ENCODE results near the gene ONECUT1. TPM values are rescaled to one million over a fixed set of nuclear protein-coding genes. Genes with fewer than 3 reads are reported as not detected.
"Not testable (repeated sequence)": the region's sequence is repeated elsewhere in the genome, so short reads cannot be mapped to it uniquely, and the experiment has no call there.

The ONECUT1 gene
- total RNA-seq (ENCODE audit: low replicate concordance): not detected in 2 replicates

GRCh38 chr15:52790169-52790708 is at the start of gene ONECUT1:
ONECUT1 (minus strand) TSS chr15:52790336; CDS start chr15:52789884, 452 bp downstream.
- TF ChIP-seq CTCF (IDR thresholded peaks at IDR 0.05; ENCODE audit: insufficient read depth, low read length): no peak
- H3K4me3 ChIP-seq (ENCODE audit: low read depth, low read length): peak within 1 kb of the TSS; percentile 60
- peak; percentile 11 for DNase-seq (ENCODE audit: low read depth)

DNA sequence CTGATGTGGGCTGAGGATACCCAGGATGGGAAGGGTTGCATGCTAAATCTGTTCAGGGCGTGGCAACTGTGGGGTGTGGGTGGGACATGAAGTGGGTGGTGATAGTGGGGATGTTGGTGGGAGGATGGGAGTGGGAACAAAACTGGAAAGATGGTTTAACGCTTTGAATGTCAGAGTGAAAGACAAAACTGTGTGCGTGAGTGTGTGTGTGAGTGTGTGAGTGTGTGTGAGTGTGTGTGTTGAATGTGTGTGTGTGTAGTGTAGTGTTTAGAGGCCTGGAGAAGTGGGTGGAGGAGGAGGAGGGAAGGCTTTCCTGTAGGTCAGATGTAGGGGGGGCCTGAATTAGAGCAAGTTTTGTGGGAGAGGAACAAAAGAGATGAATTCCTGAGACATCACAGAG is 44.2 kb upstream of the ONECUT1 start:
- TF ChIP-seq CTCF (IDR thresholded peaks at IDR 0.05; ENCODE audit: insufficient read depth, low read length): no peak
- no peak overlapping the region for H3K4me3 ChIP-seq (ENCODE audit: low read depth, low read length)
- no peak for DNase-seq (ENCODE audit: low read depth)

- not testable (repeated sequence) for DNase-seq (ENCODE audit: low read depth); H3K4me3 ChIP-seq (ENCODE audit: low read depth, low read length)
These were observed 34.2 kb upstream of the ONECUT1 start for GRCh38 chr15:52824169-52824942.

- no peak for DNase-seq (ENCODE audit: low read depth)
- TF ChIP-seq CTCF (IDR thresholded peaks at IDR 0.05; ENCODE audit: insufficient read depth, low read length): no peak
- no peak overlapping the region for H3K4me3 ChIP-seq (ENCODE audit: low read depth, low read length)
These were observed 32.3 kb upstream of the ONECUT1 start for GRCh38 chr15:52822475-52822874.

DNA sequence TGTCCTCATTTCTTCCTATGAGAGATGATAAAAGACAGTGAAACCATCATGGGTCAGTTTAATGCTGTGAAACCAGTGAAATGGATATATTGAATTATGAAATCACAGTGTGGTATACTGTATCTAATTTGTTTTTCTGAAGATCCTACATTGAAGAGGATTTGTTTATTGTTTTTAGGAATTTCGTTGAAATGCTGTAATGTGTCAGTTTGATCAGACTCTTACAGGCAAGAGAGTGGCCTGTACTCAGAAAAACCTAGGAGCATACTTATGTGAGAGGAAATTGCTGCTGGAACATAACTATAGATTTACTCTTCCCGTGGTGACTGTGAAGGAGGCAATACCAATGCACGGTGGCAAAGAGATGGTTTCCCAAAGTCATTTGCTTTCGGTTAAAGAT is 29.1 kb upstream of the ONECUT1 start:
- H3K4me3 ChIP-seq (ENCODE audit: low read depth, low read length): no peak overlapping the region
- TF ChIP-seq CTCF (IDR thresholded peaks at IDR 0.05; ENCODE audit: insufficient read depth, low read length): no peak
- DNase-seq (ENCODE audit: low read depth): no peak

DNA sequence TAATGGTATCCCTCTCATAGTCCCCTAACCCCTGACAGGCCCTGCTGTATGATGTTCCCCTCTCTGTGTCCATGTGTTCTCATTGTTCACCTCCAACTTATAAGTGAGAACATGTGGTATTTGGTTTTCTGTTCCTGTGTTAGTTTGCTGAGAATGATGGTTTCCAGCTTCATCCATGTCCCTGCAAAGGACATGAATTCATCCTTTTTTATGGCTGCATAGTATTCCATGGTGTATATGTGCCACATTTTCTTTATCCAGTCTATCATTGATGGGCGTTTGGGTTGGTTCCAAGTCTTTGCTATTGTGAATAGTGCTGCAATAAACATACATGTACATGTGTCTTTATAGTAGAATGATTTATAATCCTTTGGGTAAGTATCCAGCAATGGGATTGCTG is 25.8 kb upstream of the ONECUT1 start:
- DNase-seq (ENCODE audit: low read depth); H3K4me3 ChIP-seq (ENCODE audit: low read depth, low read length): not testable (repeated sequence)

GRCh38 chr15:52808996-52809395 is 18.9 kb upstream of the ONECUT1 start:
- no peak for TF ChIP-seq CTCF (IDR thresholded peaks at IDR 0.05; ENCODE audit: insufficient read depth, low read length)
- H3K4me3 ChIP-seq (ENCODE audit: low read depth, low read length): no peak overlapping the region
- no peak for DNase-seq (ENCODE audit: low read depth)

DNA sequence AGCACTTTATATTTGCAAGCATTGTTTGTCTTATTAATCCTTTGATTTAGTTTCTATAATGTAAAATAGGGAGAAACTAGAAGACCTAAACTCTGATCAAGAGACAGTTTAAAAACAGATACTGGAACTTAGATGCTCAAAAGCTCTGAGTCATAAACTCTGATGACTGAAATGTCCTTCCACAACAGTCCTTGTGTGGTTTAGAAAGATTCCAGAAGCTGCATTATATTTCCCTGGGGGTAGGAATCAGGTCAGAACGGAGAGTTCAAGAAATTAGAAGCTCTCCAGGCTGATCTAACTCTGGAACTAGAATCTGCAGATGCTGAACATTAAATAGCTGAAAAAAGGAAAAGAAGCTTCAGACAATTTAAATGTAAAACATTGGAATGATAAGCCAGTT is 18.3 kb upstream of the ONECUT1 start:
- TF ChIP-seq CTCF (IDR thresholded peaks at IDR 0.05; ENCODE audit: insufficient read depth, low read length): no peak
- H3K4me3 ChIP-seq (ENCODE audit: low read depth, low read length): no peak overlapping the region
- no peak for DNase-seq (ENCODE audit: low read depth)
